Measurements from ENCODE around the gene EMD. TPM values are rescaled to one million over a fixed set of nuclear protein-coding genes. Genes with fewer than 3 reads are reported as not detected.
"Not testable (repeated sequence)": the region's sequence is repeated elsewhere in the genome, so short reads cannot be mapped to it uniquely, and the experiment has no call there.

The EMD gene
- total and polyA plus RNA-seq, 2 experiments from 2014 or later, result 39.4 to 61.0 TPM

GRCh38 chrX:154333837-154334271 is 45.2 kb upstream of the EMD start:
- Histone ChIP-seq H3K9me3 (ENCODE audit: low read depth) (no peaks in the 10 kb centered on the region), H3K4me2 (no peak overlapping the region), H3K4me3 (no peak overlapping the region), H2AFZ (no peak overlapping the region), H3K4me1 (ENCODE audit: insufficient read depth) (no peaks in the 10 kb centered on the region), H3K36me3 (replicated peaks; ENCODE audit: insufficient read depth, low read depth) (no peaks in the 10 kb centered on the region), H3K27ac (no peak overlapping the region), H3K79me2 (no peaks in the 10 kb centered on the region), H3K27me3 (no peaks in the 10 kb centered on the region), H3K9me2 (replicated peaks; ENCODE audit: insufficient read depth) (no peaks in the 10 kb centered on the region), H4K20me1 (ENCODE audit: insufficient read depth, poor library complexity, severe bottlenecking) (no peaks in the 10 kb centered on the region)
- no peak for TF ChIP-seq CTCF (IDR thresholded peaks at IDR 0.05; ENCODE audit: poor library complexity)
- no peak for TF ChIP-seq EZH2phosphoT487 (IDR thresholded peaks at IDR 0.05; ENCODE audit: low read depth, severe bottlenecking, unreplicated experiment)
- TF ChIP-seq EZH2 (IDR thresholded peaks at IDR 0.05; ENCODE audit: borderline replicate concordance), result no peak
- DNase-seq (ENCODE audit: low spot score), result no peak
- 73% methylated on average over 6 of the region's 6 CpGs for WGBS (ENCODE audit: low lambda C conversion rate, missing lambda C conversion rate)

DNA sequence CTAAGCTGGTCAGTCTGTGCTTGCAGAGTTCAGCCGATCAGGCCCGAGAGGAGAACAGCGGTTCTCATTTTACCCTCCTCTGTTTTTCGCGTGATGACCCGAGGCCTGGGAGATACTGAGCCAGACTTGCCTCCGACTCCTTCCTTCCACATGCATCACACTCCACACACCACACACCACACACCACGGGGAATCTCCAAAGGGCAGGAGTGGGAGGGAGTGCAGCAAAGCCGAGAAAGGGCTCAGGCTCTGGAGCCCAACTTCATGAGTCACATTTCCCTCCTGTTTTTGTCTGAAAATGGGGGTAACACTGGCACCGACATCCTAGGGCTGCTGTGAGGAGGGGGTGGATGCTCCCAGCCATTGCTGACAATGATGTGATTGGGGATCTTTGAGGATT is 44.6 kb upstream of the EMD start:
- no peak for TF ChIP-seq EZH2phosphoT487 (IDR thresholded peaks at IDR 0.05; ENCODE audit: low read depth, severe bottlenecking, unreplicated experiment)
- TF ChIP-seq CTCF (IDR thresholded peaks at IDR 0.05; ENCODE audit: poor library complexity), result no peak
- no peak for TF ChIP-seq EZH2 (IDR thresholded peaks at IDR 0.05; ENCODE audit: borderline replicate concordance)
- no peaks in the 10 kb centered on the region for H3K36me3 ChIP-seq (replicated peaks; ENCODE audit: insufficient read depth, low read depth)
- H3K4me3 ChIP-seq, result no peak overlapping the region
- DNase-seq (ENCODE audit: low spot score), result no peak
- H3K4me2 ChIP-seq, result no peak overlapping the region
- no peaks in the 10 kb centered on the region for H3K9me2 ChIP-seq (replicated peaks; ENCODE audit: insufficient read depth)
- H2AFZ ChIP-seq, result no peak overlapping the region
- no peak overlapping the region for H3K27ac ChIP-seq
- no peaks in the 10 kb centered on the region for H3K4me1 ChIP-seq (ENCODE audit: insufficient read depth)
- 83% methylated on average over 10 of the region's 10 CpGs for WGBS (ENCODE audit: low lambda C conversion rate, missing lambda C conversion rate)
- no peaks in the 10 kb centered on the region for H3K27me3 ChIP-seq
- H3K9me3 ChIP-seq (ENCODE audit: low read depth), result no peaks in the 10 kb centered on the region
- no peaks in the 10 kb centered on the region for H4K20me1 ChIP-seq (ENCODE audit: insufficient read depth, poor library complexity, severe bottlenecking)
- no peaks in the 10 kb centered on the region for H3K79me2 ChIP-seq

DNA sequence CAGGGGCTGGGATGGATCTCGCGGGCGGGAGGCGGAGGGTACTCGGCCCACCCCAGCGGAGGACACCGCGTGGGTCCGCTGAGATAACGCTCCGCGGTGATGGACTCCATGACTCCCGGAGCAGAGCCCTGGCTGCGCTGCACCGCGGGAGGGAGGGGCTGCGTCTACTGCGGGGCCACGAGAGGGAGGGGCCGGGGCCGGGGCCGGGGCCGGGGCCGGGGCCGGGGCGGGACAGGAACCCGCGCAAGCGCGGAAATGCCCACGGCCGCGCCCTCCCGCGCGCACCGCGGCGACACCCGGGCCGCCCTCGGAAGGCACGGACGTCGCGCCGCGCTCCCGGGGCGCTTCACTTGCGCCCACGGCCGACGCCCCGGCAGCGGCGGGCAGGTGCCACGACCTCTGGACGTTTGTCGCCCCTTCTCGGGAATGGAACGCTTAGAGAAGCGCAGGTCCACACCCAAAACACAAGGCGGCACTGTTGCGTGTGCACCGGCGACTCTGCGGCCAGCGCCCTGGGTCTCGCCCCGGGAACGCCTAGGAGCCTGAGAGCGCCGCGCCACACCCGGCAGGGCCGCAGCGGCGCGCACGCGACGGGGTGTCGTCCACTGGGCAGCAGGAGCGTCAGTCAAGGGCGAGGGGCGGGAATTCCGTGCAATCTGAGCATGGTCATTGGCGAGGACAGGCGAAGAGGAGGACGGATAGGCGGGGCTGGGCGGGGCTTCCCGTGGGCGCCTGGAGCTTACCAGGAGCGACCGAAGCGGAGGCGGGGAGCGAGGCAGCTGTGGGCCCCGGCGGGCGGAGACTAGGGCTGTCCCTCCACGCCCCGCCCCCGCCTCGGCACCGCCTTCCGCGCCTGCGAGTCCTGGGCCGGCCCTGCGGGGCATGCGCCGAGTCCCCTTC is 37.4 kb upstream of the EMD start:
- H2AFZ ChIP-seq; H3K36me3 ChIP-seq (replicated peaks; ENCODE audit: insufficient read depth, low read depth); H3K79me2 ChIP-seq; H3K27me3 ChIP-seq; H3K4me1 ChIP-seq (ENCODE audit: insufficient read depth); H3K9me3 ChIP-seq (ENCODE audit: low read depth); H3K27ac ChIP-seq; DNase-seq (ENCODE audit: low spot score); H3K4me3 ChIP-seq; H3K4me2 ChIP-seq; H4K20me1 ChIP-seq (ENCODE audit: insufficient read depth, poor library complexity, severe bottlenecking); H3K9me2 ChIP-seq (replicated peaks; ENCODE audit: insufficient read depth): not testable (repeated sequence)
- WGBS (ENCODE audit: low lambda C conversion rate, missing lambda C conversion rate), result 20% methylated on average over 2 of the region's 115 CpGs

- H4K20me1 ChIP-seq (ENCODE audit: insufficient read depth, poor library complexity, severe bottlenecking); H2AFZ ChIP-seq; H3K9me3 ChIP-seq (ENCODE audit: low read depth); H3K27me3 ChIP-seq; H3K79me2 ChIP-seq; H3K9me2 ChIP-seq (replicated peaks; ENCODE audit: insufficient read depth); H3K4me3 ChIP-seq; H3K4me1 ChIP-seq (ENCODE audit: insufficient read depth); DNase-seq (ENCODE audit: low spot score); H3K27ac ChIP-seq; H3K36me3 ChIP-seq (replicated peaks; ENCODE audit: insufficient read depth, low read depth); H3K4me2 ChIP-seq: not testable (repeated sequence)
- no CpG with 5 or more reads among the region's 16 CpGs for WGBS (ENCODE audit: low lambda C conversion rate, missing lambda C conversion rate)
Observed at GRCh38 chrX:154343063-154343462, 36.0 kb upstream of the EMD start.

DNA sequence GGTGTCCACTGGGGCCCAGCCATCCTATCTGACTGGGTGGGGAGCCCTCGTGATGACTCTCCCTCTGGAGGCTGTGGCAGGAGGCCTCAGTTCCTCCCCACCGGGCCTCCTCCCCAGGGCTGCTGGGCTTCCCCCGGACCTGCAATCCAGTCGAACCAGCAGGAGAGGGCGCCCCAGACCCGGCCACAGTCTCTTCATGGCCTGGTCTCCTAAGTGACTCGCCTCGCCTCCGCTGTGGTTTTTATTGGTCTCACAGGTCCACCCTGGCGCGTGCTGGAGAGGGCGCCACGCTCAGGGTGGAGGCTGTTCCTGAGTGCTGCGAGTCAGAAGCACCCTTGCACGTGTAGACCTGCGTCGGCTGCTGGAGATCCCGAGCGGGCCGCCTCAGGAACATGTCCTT is 35.5 kb upstream of the EMD start:
- H3K4me3 ChIP-seq; H3K4me2 ChIP-seq; H3K27me3 ChIP-seq; DNase-seq (ENCODE audit: low spot score); H3K9me3 ChIP-seq (ENCODE audit: low read depth); H3K9me2 ChIP-seq (replicated peaks; ENCODE audit: insufficient read depth); H3K4me1 ChIP-seq (ENCODE audit: insufficient read depth); H4K20me1 ChIP-seq (ENCODE audit: insufficient read depth, poor library complexity, severe bottlenecking); H3K27ac ChIP-seq; H3K79me2 ChIP-seq; H2AFZ ChIP-seq; H3K36me3 ChIP-seq (replicated peaks; ENCODE audit: insufficient read depth, low read depth): not testable (repeated sequence)
- no CpG with 5 or more reads among the region's 20 CpGs for WGBS (ENCODE audit: low lambda C conversion rate, missing lambda C conversion rate)
